Calu3 (cell line): ENCODE measurements around the gene C11orf52. TPM values are rescaled to one million over a fixed set of nuclear protein-coding genes. Genes with fewer than 3 reads are reported as not detected.

Experiments used
- BruUV-seq: library from RNA; stranded (reverse); fragments of 400-500 nt; replicated peaks from 2 replicates; lab custom pipeline; 2021; lab: Mats Ljungman, UMichigan
- CTCF ChIA-PET: fragments of 300-600 bp; sonication (Branson Sonifier 250); formaldehyde crosslinking; loops from one replicate; lab custom pipeline; 2022; ENCODE audit warnings: antibody characterized with exemption; lab: Charles Lee
- DNase-seq: peaks from one replicate; pipeline ENCODE4 v3.0.0; 2022
- H3K27ac Mint-ChIP-seq: one replicate; pipeline ENCODE4 v1.8.0; 2022; ENCODE audit warnings: mixed read lengths; ENCODE audit not compliant: unreplicated experiment
- H3K27me3 Mint-ChIP-seq: one replicate; pipeline ENCODE4 v1.8.0; 2022; ENCODE audit warnings: mixed read lengths; ENCODE audit not compliant: unreplicated experiment
- H3K36me3 Mint-ChIP-seq: one replicate; pipeline ENCODE4 v1.8.0; 2022; ENCODE audit warnings: mild to moderate bottlenecking, moderate library complexity, mixed read lengths; ENCODE audit not compliant: insufficient read depth, unreplicated experiment
- H3K4me1 Mint-ChIP-seq: one replicate; pipeline ENCODE4 v1.8.0; 2022; ENCODE audit warnings: mild to moderate bottlenecking, low read depth, mixed read lengths; ENCODE audit not compliant: unreplicated experiment
- H3K4me3 Mint-ChIP-seq: one replicate; pipeline ENCODE4 v1.8.0; 2022; ENCODE audit warnings: mild to moderate bottlenecking, low read depth, moderate library complexity, mixed read lengths; ENCODE audit not compliant: unreplicated experiment
- H3K9me3 Mint-ChIP-seq: one replicate; pipeline ENCODE4 v1.8.0; 2022; ENCODE audit warnings: low read depth, mixed read lengths; ENCODE audit not compliant: unreplicated experiment
- intact Hi-C: fragments of 100-400 bp; cut with micrococcal nuclease; formaldehyde crosslinking; loops from one replicate; pipeline ENCODE4 v1.10.0; 2022; ENCODE audit not compliant: unreplicated experiment
- total RNA-seq: library from RNA; stranded (reverse); gene quantifications from 2 replicates; pipeline ENCODE4 v1.2.3, GENCODE V29; 2022
- TF ChIP-seq, protein P1 (sequence below): fragments of 200-600 bp; IDR thresholded peaks from one replicate; pipeline ENCODE4 v1.8.0; 2022; ENCODE audit warnings: antibody characterized with exemption; ENCODE audit not compliant: unreplicated experiment

C11orf52 gene
- total RNA-seq, 1 experiment from 2014 or later, result 6.2 TPM

DNA sequence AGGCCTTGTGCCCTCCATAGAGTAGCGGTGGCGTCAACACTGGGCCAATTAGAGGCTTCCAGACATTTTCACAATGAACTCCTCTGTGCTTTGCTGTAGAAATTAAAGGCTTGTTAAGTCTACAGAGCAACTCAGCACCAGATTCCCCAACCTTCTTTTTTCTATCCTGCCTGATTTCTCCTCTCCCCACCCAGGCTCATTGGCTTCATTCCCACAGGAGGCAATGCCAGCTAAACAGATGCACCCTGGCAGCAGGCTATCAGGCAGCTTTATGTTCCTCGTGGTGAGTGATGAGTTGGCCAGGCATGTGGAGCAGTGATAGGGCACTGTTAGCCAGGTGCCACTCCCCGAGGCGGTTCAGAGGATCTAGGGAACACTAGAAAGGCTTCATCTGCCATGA lies 23.2 kb downstream of the C11orf52 start:
- Mint-ChIP-seq H3K36me3 (no peaks in the 10 kb centered on the region), H3K4me3 (no peak overlapping the region), H3K27ac (no peak overlapping the region), H3K4me1 (peaks cover under 1% of the 10 kb centered on the region), H3K9me3 (no peaks in the 10 kb centered on the region), H3K27me3 (no peaks in the 10 kb centered on the region)
- intact Hi-C loops, result no loop called here
- BruUV-seq, result no TSS peak
- no peak for DNase-seq
- TF ChIP-seq, protein P1, sequence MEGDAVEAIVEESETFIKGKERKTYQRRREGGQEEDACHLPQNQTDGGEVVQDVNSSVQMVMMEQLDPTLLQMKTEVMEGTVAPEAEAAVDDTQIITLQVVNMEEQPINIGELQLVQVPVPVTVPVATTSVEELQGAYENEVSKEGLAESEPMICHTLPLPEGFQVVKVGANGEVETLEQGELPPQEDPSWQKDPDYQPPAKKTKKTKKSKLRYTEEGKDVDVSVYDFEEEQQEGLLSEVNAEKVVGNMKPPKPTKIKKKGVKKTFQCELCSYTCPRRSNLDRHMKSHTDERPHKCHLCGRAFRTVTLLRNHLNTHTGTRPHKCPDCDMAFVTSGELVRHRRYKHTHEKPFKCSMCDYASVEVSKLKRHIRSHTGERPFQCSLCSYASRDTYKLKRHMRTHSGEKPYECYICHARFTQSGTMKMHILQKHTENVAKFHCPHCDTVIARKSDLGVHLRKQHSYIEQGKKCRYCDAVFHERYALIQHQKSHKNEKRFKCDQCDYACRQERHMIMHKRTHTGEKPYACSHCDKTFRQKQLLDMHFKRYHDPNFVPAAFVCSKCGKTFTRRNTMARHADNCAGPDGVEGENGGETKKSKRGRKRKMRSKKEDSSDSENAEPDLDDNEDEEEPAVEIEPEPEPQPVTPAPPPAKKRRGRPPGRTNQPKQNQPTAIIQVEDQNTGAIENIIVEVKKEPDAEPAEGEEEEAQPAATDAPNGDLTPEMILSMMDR, result no peak
- CTCF ChIA-PET, result interaction anchor here (1.0 to 1.2 kb wide), 2 partner anchors 10 to 37 kb away, joined by 3 to 4 read pairs; no protein-coding TSS in a partner anchor

DNA sequence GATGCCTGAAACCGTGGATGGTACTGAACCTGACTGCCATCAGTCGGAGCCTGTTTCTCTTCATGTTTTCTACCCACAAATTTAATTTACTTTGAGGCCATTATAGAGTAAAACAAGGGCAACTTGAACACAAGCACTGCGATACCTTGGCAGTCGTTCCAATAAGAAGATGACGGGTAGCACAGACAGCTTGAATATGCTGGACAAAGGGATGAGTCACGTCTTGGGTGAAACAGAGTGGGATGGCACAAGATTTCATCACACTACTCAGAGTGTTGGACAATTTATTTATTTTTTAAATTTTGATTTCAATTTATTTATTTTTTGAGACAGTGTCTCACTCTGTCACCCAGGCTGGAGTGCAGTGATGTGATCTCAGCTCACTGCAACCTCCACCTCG lies 24.1 kb downstream of the C11orf52 start:
- no peak overlapping the region for H3K27ac Mint-ChIP-seq
- no peak overlapping the region for H3K4me3 Mint-ChIP-seq
- DNase-seq, result no peak
- CTCF ChIA-PET, result interaction anchor here (1.2 kb wide), 1 partner anchor 36 kb away, joined by 4 read pairs; no protein-coding TSS in a partner anchor
- intact Hi-C loops, result no loop called here
- no peaks in the 10 kb centered on the region for H3K27me3 Mint-ChIP-seq
- TF ChIP-seq, protein P1, result no peak
- BruUV-seq, result no TSS peak
- no peaks in the 10 kb centered on the region for H3K9me3 Mint-ChIP-seq
- H3K36me3 Mint-ChIP-seq, result no peaks in the 10 kb centered on the region
- no peaks in the 10 kb centered on the region for H3K4me1 Mint-ChIP-seq

- no peaks in the 10 kb centered on the region for H3K4me1 Mint-ChIP-seq
Observed at GRCh38 chr11:111944139-111944538, 25.4 kb downstream of the C11orf52 start.

GRCh38 chr11:111944651-111945051 lies 25.9 kb downstream of the C11orf52 start:
- no peak for DNase-seq
- H3K27me3 Mint-ChIP-seq, result no peaks in the 10 kb centered on the region
- TF ChIP-seq, protein P1, result no peak
- no peak overlapping the region for H3K4me3 Mint-ChIP-seq
- CTCF ChIA-PET, result interaction anchor here (0.6 kb wide), 1 partner anchor 18 kb away, joined by 3 read pairs; no protein-coding TSS in a partner anchor
- H3K4me1 Mint-ChIP-seq, result peaks cover 3% of the 10 kb centered on the region
- no peaks in the 10 kb centered on the region for H3K9me3 Mint-ChIP-seq
- no peaks in the 10 kb centered on the region for H3K36me3 Mint-ChIP-seq
- no peak overlapping the region for H3K27ac Mint-ChIP-seq
- no TSS peak for BruUV-seq
- intact Hi-C loops, result no loop called here

More at GRCh38 chr11:111944139-111944538, 25.4 kb downstream of the C11orf52 start:
- Mint-ChIP-seq H3K27me3 (no peaks in the 10 kb centered on the region), H3K4me3 (no peak overlapping the region), H3K27ac (no peak overlapping the region), H3K9me3 (no peaks in the 10 kb centered on the region), H3K36me3 (no peaks in the 10 kb centered on the region)
- DNase-seq, result no peak
- BruUV-seq, result no TSS peak
- intact Hi-C loops, result no loop called here
- CTCF ChIA-PET, result no interaction called here
- TF ChIP-seq, protein P1, result no peak
